Motor neuron (in vitro differentiated cells): ENCODE results near the gene JPH2. TPM values are rescaled to one million over a fixed set of nuclear protein-coding genes. Genes with fewer than 3 reads are reported as not detected.
A peak's percentile ranks its signal among the peaks of the same experiment; 100 is the strongest.

Experiments used
- ATAC-seq, 8 experiments: fragments of 200-7000 bp; cut with Tn5 transposase; replicated peaks in 6 of 8; 2 replicates each; pipeline ENCODE4 v1.8.0; 2021; ENCODE audit warnings: mild to moderate bottlenecking in 8 of 8, moderate library complexity in 8 of 8
- H3K27ac ChIP-seq, 2 donors: fragments of 250-450 bp; sonication (Bioruptor Pico); 2 replicates each; pipeline ENCODE4 v1.9.0; 2021; ENCODE audit warnings: antibody characterized with exemption in 2 of 2, mild to moderate bottlenecking in 2 of 2, moderate library complexity in 1 of 2
- H3K4me1 ChIP-seq, 2 donors: fragments of 250-450 bp; sonication (Bioruptor Pico); replicated peaks in 1 of 2; 2 replicates each; pipeline ENCODE4 v1.6.1; 2021; ENCODE audit warnings: antibody characterized with exemption in 2 of 2, mild to moderate bottlenecking in 2 of 2, moderate library complexity in 1 of 2
- H3K4me3 ChIP-seq, 5 donors: fragments of 250-450 bp; sonication (Bioruptor Pico); 2 replicates each; pipeline ENCODE4 v1.9.0; 2021; ENCODE audit warnings: antibody characterized with exemption in 5 of 5, mild to moderate bottlenecking in 5 of 5, moderate library complexity in 4 of 5
- WGBS, 10 experiments: fragments of 450-650 bp; shearing (Covaris generic); methylation state at CpG; one replicate each; pipeline ENCODE4 v1.0.0; 2022; 5-methylcytosine and 5-hydroxymethylcytosine counted together
- in situ Hi-C, 9 experiments: fragments of 400-800 bp; cut with MboI; loops; one replicate each; pipeline ENCODE4 v1.15.0; 2021; ENCODE audit warnings: low sequenced_read_pairs in 9 of 9, low pct_unique_long_range_greater_than_20kb in 2 of 9; ENCODE audit not compliant: unreplicated experiment in 9 of 9
- total RNA-seq, 8 experiments: library from RNA; unstranded; fragments of 300-600 nt; gene quantifications; 2 replicates each; pipeline versions ENCODE4 v1.2.3 to v1.2.4, GENCODE V29; 2022

The JPH2 gene
- total RNA-seq, 8 experiments from 2014 or later, result 0.05 to 2.4 (median 0.28) TPM; not detected in 1

DNA sequence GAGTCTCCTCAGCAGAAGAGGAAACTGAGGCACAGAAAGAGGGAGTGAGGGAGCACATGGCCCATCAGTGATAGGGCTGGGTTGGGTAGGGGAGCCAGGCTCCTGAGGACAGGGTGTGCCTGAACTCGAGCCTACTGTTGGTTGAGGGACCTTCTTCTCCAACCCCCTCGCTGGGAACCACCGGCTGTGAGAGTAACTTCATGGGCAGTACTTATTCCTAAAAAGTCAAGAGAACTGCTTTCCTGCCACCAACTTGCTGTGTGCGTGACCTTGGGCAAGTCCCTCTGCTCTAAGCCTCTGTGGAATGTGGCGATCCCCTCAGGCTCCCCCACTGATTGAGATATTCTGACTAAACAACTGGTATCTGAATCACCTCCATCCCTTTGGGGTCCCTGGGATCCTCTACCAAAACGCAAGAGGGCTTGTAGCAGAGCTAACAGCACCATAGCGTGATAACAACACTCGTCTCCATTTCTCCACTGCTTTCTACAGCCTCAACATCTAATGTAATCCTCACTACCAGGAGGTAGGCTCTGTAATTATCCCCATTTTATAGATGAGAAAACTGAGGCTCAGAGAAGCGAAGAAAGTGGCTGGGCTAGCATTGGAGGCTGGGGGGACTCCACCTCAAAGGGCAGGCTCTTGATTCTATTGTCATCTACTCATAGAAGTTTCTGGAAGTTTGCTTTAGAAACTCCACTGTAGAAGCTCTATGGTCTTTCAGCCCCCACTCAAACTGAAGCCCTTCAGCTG is 76.0 kb downstream of the JPH2 start:
- no peak for ATAC-seq
- 30 to 100% (median 73%) methylated on average over 1 to 6 of the region's 9 CpGs for WGBS, 10 experiments
- Histone ChIP-seq H3K4me3 (no peak overlapping the region), H3K4me1 (no peaks in the 10 kb centered on the region), H3K27ac (no peak overlapping the region)
- in situ Hi-C loops, result loop anchor here in 1 of 9 experiments (10.0 kb wide), 1 partner anchor 84 kb away; no protein-coding TSS in a partner anchor

- no peak overlapping the region for H3K4me3 ChIP-seq
- H3K27ac ChIP-seq, result no peak overlapping the region
- 0 to 87% (median 80%) methylated on average over 1 to 3 of the region's 5 CpGs; no CpG with 5 or more reads in 6 of the 10 experiments for WGBS, 10 experiments
- in situ Hi-C loops, result loop anchor here in 1 of 9 experiments (10.0 kb wide), 1 partner anchor 85 kb away; no protein-coding TSS in a partner anchor
- no peaks in the 10 kb centered on the region for H3K4me1 ChIP-seq
- ATAC-seq, result no peak
Measured at GRCh38 chr20:44109951-44110361, 77.0 kb downstream of the JPH2 start.

GRCh38 chr20:44106615-44107014 is 80.4 kb downstream of the JPH2 start:
- Histone ChIP-seq H3K4me3 (no peak overlapping the region), H3K4me1 (no peaks in the 10 kb centered on the region), H3K27ac (no peak overlapping the region)
- ATAC-seq, result no peak
- 0 to 63% (median 20%) methylated on average over 1 to 4 of the region's 5 CpGs; no CpG with 5 or more reads in 5 of the 10 experiments for WGBS, 10 experiments
- in situ Hi-C loops, result no loop called here

DNA sequence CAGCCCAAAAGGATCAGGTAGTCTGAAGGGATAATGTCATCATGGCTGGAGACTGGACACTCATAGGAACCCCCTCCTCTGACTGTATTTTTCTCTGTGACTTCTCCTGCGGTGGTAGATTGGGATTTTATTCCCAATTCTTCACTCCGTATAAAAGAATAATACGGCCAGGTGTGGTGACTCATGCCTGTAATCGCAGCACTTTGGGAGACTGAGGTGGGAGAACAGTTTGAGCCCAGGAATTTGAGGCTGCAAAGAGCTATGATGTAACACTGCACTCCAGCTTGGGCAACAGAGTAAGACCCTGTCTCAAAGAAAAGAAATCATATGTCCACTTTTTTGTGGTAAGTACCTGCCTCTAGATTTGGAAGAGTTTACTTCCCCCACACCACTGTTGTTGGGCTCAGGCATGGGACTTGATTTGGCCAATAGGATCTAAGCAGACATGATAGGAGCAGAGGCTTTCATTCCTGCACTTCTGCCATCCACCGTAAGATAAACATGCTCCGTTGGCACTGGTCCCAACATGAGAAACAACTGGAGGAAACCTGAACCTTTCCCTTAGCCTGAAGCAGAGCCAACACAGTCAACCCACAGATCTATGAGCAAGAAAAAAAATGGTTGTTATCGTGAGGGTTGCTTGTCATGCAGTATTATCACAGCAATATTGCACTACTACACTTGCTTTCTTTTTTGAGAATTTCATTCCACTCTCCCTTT is 82.0 kb downstream of the JPH2 start:
- ATAC-seq, result peak in 3 of 8 experiments; percentile 25 to 65 (median 43)
- H3K4me3 ChIP-seq, result no peak overlapping the region
- WGBS, 10 experiments, result 50 to 81% (median 60%) methylated on average over 2 to 6 of the region's 7 CpGs; no CpG with 5 or more reads in 1 of the 10 experiments
- no peaks in the 10 kb centered on the region for H3K4me1 ChIP-seq
- H3K27ac ChIP-seq, result no peak overlapping the region
- in situ Hi-C loops, result no loop called here

DNA sequence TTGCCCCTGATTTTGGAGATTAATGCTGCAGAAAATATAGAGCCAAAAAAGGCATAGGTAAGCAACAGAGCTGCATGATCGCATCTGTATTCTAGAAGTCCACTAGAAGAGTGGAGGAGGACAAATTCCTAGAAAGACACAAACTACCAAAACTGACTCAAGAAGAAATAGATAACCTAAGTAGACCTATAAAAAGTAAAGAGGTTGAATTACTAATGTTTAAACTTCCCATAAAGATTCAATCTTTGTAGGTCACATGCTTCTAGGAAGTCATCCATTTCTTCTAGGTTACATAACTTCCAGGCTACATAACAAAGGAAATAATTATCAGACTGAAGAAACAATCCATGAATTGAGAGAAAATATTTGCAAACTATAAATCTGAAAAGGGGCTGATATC is 84.4 kb downstream of the JPH2 start:
- Histone ChIP-seq H3K4me1 (no peaks in the 10 kb centered on the region), H3K27ac (no peak overlapping the region), H3K4me3 (no peak overlapping the region)
- WGBS, 10 experiments, result 80 to 100% (median 93%) methylated on average over 1 of the region's 1 CpG
- no peak for ATAC-seq
- in situ Hi-C loops, result no loop called here

DNA sequence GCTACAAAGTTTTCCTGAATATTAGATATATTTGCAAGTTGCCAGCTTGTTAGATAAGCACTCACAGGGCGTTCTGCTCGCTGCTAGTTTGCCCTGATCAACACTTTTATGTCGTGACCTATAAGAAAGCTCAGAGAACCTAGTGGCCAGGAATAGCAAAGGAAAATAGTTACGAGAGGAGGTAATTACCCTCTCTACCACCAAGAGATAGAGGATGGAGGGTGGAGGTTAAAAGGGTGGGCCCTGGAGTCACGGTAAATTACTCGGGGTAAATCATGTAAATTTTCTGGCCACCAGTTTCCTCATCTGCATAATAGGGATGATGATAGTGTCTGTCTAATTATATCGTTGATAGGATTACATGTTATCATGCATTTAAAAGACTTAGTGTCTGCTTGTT is 87.2 kb downstream of the JPH2 start:
- H3K4me3 ChIP-seq, result no peak overlapping the region
- peak in 3 of 8 experiments; percentile 71 to 83 (median 77) for ATAC-seq
- 0 to 66% (median 49%) methylated on average over 1 to 7 of the region's 7 CpGs; no CpG with 5 or more reads in 2 of the 10 experiments for WGBS, 10 experiments
- no peaks in the 10 kb centered on the region for H3K4me1 ChIP-seq
- no peak overlapping the region for H3K27ac ChIP-seq
- in situ Hi-C loops, result loop anchor here in 7 of 9 experiments (25.0 kb wide), 4 partner anchors 338 to 663 kb away; partner anchors contain the start of gene GTSF1L (in 1 of the 7)

- no peak overlapping the region for H3K27ac ChIP-seq
- no peak overlapping the region for H3K4me3 ChIP-seq
- H3K4me1 ChIP-seq, result no peaks in the 10 kb centered on the region
- 61 to 100% (median 93%) methylated on average over 2 to 5 of the region's 5 CpGs; no CpG with 5 or more reads in 5 of the 10 experiments for WGBS, 10 experiments
- ATAC-seq, result no peak
- in situ Hi-C loops, result loop anchor here in 7 of 9 experiments (25.0 kb wide), 4 partner anchors 336 to 661 kb away; partner anchors contain the start of gene GTSF1L (in 1 of the 7)
Measured at GRCh38 chr20:44098657-44099056, 88.3 kb downstream of the JPH2 start.

GRCh38 chr20:44098256-44098630 is 88.7 kb downstream of the JPH2 start:
- Histone ChIP-seq H3K4me1 (no peaks in the 10 kb centered on the region), H3K4me3 (no peak overlapping the region), H3K27ac (no peak overlapping the region)
- no peak for ATAC-seq
- 60 to 100% (median 89%) methylated on average over 1 to 6 of the region's 6 CpGs; no CpG with 5 or more reads in 2 of the 10 experiments for WGBS, 10 experiments
- in situ Hi-C loops, result loop anchor here in 7 of 9 experiments (25.0 kb wide), 4 partner anchors 336 to 661 kb away; partner anchors contain the start of gene GTSF1L (in 1 of the 7)

DNA sequence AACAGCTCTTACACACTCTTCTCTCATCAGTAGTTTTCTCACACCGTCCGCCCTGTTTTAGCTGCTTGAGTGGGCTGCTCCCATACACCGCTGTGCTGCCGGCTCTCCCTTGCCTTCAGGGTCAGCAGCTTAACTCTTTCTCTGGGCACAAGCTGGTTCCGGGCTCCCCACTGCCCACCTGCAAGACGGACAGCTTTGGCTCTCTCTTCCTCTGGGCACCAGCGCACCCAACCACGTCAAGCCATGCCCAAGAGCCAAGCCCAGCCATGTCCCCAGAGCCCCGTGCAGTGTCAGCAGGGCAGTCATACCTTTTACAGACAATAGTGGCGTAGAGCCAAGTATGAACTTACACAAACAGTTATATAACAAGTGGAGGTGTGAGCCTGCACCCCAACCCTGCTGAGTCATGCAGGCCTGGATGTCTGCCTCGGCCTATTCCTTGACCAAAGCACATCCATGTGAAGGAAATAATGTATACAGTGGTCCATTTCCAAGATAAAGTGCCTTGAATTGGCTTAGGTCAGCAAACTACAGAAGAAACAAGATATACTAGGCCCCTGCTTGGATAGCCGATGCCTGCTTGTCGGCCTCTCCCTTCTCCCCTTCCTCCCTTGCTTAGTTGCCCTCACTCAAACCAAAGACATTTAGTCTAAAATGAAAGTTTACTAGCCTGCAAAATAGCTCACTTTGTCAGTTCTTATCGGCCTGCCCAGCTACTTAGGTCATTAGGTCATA is 89.3 kb downstream of the JPH2 start:
- in situ Hi-C loops, result loop anchor here in 7 of 9 experiments (25.0 kb wide), 4 partner anchors 335 to 660 kb away; partner anchors contain the start of gene GTSF1L (in 1 of the 7)
- H3K4me3 ChIP-seq, result no peak overlapping the region
- 13 to 100% (median 96%) methylated on average over 1 to 6 of the region's 14 CpGs; no CpG with 5 or more reads in 1 of the 10 experiments for WGBS, 10 experiments
- no peak for ATAC-seq
- H3K4me1 ChIP-seq, result peaks cover 0 to 2% of the 10 kb centered on the region in 2 donors
- no peak overlapping the region for H3K27ac ChIP-seq

- no peak for ATAC-seq
- Histone ChIP-seq H3K4me1 (peaks cover 0 to 2% of the 10 kb centered on the region in 2 donors), H3K4me3 (no peak overlapping the region), H3K27ac (no peak overlapping the region)
- WGBS, 10 experiments, result 60 to 93% (median 88%) methylated on average over 1 to 7 of the region's 7 CpGs; no CpG with 5 or more reads in 3 of the 10 experiments
- in situ Hi-C loops, result loop anchor here in 7 of 9 experiments (25.0 kb wide), 4 partner anchors 334 to 659 kb away; partner anchors contain the start of gene GTSF1L (in 1 of the 7)
Measured at GRCh38 chr20:44095831-44096230, 91.2 kb downstream of the JPH2 start.

- H3K4me3 ChIP-seq, result no peak overlapping the region
- in situ Hi-C loops, result loop anchor here in 7 of 9 experiments (25.0 kb wide), 4 partner anchors 331 to 656 kb away; partner anchors contain the start of gene GTSF1L (in 1 of the 7)
- peaks cover 0 to 7% of the 10 kb centered on the region in 2 donors for H3K4me1 ChIP-seq
- 14 to 100% (median 75%) methylated on average over 1 to 2 of the region's 2 CpGs; no CpG with 5 or more reads in 4 of the 10 experiments for WGBS, 10 experiments
- ATAC-seq, result peak in 1 of 8 experiments; percentile 14
- H3K27ac ChIP-seq, result no peak overlapping the region
Measured at GRCh38 chr20:44093249-44093582, 93.8 kb downstream of the JPH2 start.

DNA sequence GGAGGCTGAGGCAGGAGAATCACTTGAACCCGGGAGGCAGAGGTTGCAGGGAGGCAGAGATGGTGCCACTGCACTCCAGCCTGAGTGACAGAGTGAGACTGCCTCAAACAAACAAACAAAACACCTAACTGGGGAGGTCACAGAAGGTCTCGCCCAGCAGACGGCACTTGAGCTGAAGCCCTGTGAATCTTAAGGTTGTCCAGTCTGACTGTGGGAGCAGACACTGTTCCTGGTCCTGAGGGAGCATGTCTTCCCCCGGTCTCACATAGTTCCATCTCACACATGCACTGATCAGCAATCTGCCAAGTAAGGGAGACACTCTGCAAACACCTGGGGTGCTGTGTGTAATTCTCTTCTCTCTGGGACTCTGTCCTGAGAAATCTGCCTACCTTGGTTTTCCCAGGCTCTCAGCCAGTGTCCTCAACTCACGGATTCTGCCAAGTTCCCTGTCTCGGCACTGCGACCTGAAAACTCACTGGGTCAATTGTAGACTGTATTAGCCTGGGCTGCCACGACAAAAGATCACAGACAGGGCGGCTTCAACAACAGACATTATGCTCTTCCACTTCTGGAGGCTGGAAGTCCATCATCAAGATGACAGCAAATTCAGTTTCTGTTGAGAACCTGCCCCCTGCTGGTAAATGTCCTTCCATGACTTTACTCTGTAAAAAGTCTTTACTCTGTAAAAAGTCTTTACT is 94.3 kb downstream of the JPH2 start:
- no peak overlapping the region for H3K27ac ChIP-seq
- 17 to 100% (median 68%) methylated on average over 1 to 6 of the region's 9 CpGs; no CpG with 5 or more reads in 2 of the 10 experiments for WGBS, 10 experiments
- ATAC-seq, result peak; percentile 37 to 85 (median 54)
- no peak overlapping the region for H3K4me3 ChIP-seq
- peaks cover 0 to 7% of the 10 kb centered on the region in 2 donors for H3K4me1 ChIP-seq
- in situ Hi-C loops, result loop anchor here in 7 of 9 experiments (25.0 kb wide), 4 partner anchors 330 to 655 kb away; partner anchors contain the start of gene GTSF1L (in 1 of the 7)
